ENCODE results near the gene CREG2.

Gene CREG2

DNA sequence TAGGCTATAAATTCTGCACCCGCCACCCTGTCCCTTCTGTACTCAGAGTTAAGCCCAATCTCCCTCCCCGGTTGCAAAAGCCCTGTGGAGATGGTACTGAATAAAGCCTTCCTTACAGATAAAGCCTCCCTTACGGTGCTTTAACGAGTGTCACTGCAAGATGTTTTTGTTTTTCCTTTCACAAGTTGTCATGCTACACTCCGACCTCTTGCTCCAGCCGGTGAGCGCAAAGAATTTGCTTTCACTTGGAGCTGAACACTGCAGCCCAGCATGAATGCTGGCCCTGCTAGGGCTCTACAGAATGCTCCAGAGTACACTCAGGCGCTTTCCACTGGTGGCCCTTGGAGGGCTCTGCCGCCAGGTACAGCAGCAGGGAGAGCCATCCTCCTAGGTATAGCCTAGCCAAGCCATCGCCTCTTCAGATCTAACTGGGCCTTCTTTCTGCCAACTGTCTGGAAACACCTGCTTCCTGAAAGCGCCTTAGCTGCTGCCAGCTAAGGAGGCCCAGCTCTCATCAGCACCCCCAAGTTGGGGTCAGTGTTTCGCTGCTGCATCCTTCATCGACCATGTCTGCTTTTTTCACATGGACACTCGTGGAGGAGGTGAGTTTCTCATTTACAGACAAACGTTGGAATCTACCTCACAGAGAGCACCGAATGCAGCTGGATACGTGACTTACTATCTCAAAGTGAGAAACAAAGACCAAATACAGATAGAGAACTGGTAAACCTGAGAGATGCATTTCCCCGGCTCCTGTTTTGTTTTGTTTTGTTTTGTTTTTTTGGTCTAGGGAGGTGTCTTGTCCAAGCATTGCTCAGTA lies 13.4 kb upstream of the CREG2 start:
- no peaks in the 10 kb centered on the region for H3K79me2 ChIP-seq (ENCODE audit: low read length)
- no peak overlapping the region for H3K27ac ChIP-seq (ENCODE audit: low read length)
- H3K4me3 ChIP-seq (ENCODE audit: low read length), result no peak overlapping the region

DNA sequence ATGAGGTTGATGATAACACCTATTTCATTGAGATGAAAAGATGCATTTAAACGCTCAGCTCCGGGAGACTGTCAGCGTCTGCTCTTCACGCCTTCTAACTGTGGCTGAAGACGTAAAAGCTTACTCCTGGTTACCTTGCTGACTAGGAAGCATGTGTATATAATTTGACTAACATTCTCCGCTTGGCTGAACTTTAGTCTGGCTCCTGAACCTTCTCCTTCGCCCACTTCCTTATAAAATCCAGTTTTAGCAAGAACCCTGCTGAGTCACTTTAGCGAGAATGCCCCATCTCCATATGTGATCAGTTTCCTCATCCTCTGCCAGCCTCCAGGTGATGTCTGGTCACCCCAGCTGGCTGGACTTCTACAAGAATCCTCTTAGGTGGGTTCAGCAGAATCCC lies 12.7 kb upstream of the CREG2 start:
- H2AFZ ChIP-seq (ENCODE audit: low read length), result no peak overlapping the region
- no peak for TF ChIP-seq EZH2 (optimal IDR thresholded peaks at IDR 0.05; ENCODE audit: low read depth, low read length)
- TF ChIP-seq, protein P1, sequence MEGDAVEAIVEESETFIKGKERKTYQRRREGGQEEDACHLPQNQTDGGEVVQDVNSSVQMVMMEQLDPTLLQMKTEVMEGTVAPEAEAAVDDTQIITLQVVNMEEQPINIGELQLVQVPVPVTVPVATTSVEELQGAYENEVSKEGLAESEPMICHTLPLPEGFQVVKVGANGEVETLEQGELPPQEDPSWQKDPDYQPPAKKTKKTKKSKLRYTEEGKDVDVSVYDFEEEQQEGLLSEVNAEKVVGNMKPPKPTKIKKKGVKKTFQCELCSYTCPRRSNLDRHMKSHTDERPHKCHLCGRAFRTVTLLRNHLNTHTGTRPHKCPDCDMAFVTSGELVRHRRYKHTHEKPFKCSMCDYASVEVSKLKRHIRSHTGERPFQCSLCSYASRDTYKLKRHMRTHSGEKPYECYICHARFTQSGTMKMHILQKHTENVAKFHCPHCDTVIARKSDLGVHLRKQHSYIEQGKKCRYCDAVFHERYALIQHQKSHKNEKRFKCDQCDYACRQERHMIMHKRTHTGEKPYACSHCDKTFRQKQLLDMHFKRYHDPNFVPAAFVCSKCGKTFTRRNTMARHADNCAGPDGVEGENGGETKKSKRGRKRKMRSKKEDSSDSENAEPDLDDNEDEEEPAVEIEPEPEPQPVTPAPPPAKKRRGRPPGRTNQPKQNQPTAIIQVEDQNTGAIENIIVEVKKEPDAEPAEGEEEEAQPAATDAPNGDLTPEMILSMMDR (IDR thresholded peaks at IDR 0.05; ENCODE audit: low read length), result no peak
- no peak for TF ChIP-seq EZH2phosphoT487 (IDR thresholded peaks at IDR 0.05; ENCODE audit: low read length)
- no peaks in the 10 kb centered on the region for H3F3A ChIP-seq (ENCODE audit: insufficient read depth, low read length)
- H3K36me3 ChIP-seq (replicated peaks; ENCODE audit: insufficient read depth, low read length), result no peaks in the 10 kb centered on the region
- H3K9me3 ChIP-seq (replicated peaks; ENCODE audit: insufficient read depth, low read length), result no peaks in the 10 kb centered on the region
- H4K20me1 ChIP-seq (ENCODE audit: insufficient read depth, low read length), result no peaks in the 10 kb centered on the region
- no peak overlapping the region for H3K9ac ChIP-seq (ENCODE audit: low read length)
- no peak overlapping the region for H3K4me2 ChIP-seq (ENCODE audit: low read depth, low read length)
- DNase-seq, result no peak
- H3K27ac ChIP-seq (ENCODE audit: low read length), result no peak overlapping the region
- no peaks in the 10 kb centered on the region for H3K9me2 ChIP-seq (replicated peaks; ENCODE audit: insufficient read depth, low read length)
- no peaks in the 10 kb centered on the region for H3K79me2 ChIP-seq (ENCODE audit: low read length)
- H3K4me1 ChIP-seq (ENCODE audit: low read length), result no peaks in the 10 kb centered on the region
- no peak overlapping the region for H3K4me3 ChIP-seq (ENCODE audit: low read length)
- no peaks in the 10 kb centered on the region for H3K27me3 ChIP-seq (replicated peaks; ENCODE audit: insufficient read depth, low read length)

More for the DNA sequence above, 13.4 kb upstream of the CREG2 start:
- TF ChIP-seq, protein P1 (IDR thresholded peaks at IDR 0.05; ENCODE audit: low read length), result no peak
- TF ChIP-seq EZH2phosphoT487 (IDR thresholded peaks at IDR 0.05; ENCODE audit: low read length) (no peak), EZH2 (optimal IDR thresholded peaks at IDR 0.05; ENCODE audit: low read depth, low read length) (no peak)
- H2AFZ ChIP-seq (ENCODE audit: low read length), result no peak overlapping the region
- no peak overlapping the region for H3K9ac ChIP-seq (ENCODE audit: low read length)
- no peaks in the 10 kb centered on the region for H3K9me2 ChIP-seq (replicated peaks; ENCODE audit: insufficient read depth, low read length)
- no peaks in the 10 kb centered on the region for H3F3A ChIP-seq (ENCODE audit: insufficient read depth, low read length)
- H3K27me3 ChIP-seq (replicated peaks; ENCODE audit: insufficient read depth, low read length), result no peaks in the 10 kb centered on the region
- DNase-seq, result no peak
- no peaks in the 10 kb centered on the region for H3K36me3 ChIP-seq (replicated peaks; ENCODE audit: insufficient read depth, low read length)
- H3K9me3 ChIP-seq (replicated peaks; ENCODE audit: insufficient read depth, low read length), result no peaks in the 10 kb centered on the region
- H4K20me1 ChIP-seq (ENCODE audit: insufficient read depth, low read length), result no peaks in the 10 kb centered on the region
- no peak overlapping the region for H3K4me2 ChIP-seq (ENCODE audit: low read depth, low read length)
- H3K4me1 ChIP-seq (ENCODE audit: low read length), result no peaks in the 10 kb centered on the region

DNA sequence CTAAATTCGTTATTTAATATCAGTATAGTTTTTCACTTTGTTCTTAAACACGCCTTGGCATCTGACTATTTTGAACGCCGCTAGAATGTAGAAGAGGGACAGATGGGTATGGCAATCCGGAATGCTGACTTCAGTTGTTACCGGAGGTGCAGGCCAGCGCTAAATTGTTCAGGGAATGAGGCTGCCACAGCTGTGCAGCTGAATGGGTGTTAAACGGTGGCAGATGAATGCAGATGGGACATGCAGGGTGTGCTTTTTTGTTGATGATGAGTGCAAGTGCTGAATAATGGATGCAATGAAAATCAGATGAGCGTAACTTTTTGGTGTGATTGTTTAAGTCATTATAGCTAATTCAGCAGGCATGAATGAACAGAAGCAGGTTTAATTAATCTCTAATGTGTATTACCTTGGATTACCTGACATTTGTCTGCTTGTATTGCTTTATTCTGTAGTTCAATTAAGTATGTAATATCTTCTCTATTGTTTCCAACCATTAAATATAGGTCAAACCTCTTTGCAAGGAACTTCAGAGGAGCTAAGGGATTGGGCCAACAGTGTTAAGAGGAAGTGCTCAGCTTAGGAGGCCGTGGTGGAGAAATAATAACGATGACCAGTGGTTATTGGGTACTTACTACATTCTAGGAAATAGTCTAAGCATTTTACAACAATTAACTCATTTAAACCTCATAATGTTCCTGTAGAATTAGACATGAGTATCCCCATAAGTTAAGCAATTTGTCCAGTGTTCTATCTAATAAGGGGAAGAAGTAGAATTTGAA lies 11.9 kb upstream of the CREG2 start:
- no peak for DNase-seq
- no peaks in the 10 kb centered on the region for H3K36me3 ChIP-seq (replicated peaks; ENCODE audit: insufficient read depth, low read length)
- no peaks in the 10 kb centered on the region for H3K27me3 ChIP-seq (replicated peaks; ENCODE audit: insufficient read depth, low read length)
- no peak overlapping the region for H3K4me2 ChIP-seq (ENCODE audit: low read depth, low read length)
- H2AFZ ChIP-seq (ENCODE audit: low read length), result no peak overlapping the region
- H3K9me2 ChIP-seq (replicated peaks; ENCODE audit: insufficient read depth, low read length), result no peaks in the 10 kb centered on the region
- no peaks in the 10 kb centered on the region for H3F3A ChIP-seq (ENCODE audit: insufficient read depth, low read length)
- H3K4me3 ChIP-seq (ENCODE audit: low read length), result no peak overlapping the region
- no peaks in the 10 kb centered on the region for H3K79me2 ChIP-seq (ENCODE audit: low read length)
- no peak overlapping the region for H3K27ac ChIP-seq (ENCODE audit: low read length)
- no peak for TF ChIP-seq EZH2phosphoT487 (IDR thresholded peaks at IDR 0.05; ENCODE audit: low read length)
- TF ChIP-seq, protein P1 (IDR thresholded peaks at IDR 0.05; ENCODE audit: low read length), result no peak
- no peak for TF ChIP-seq EZH2 (optimal IDR thresholded peaks at IDR 0.05; ENCODE audit: low read depth, low read length)
- H3K4me1 ChIP-seq (ENCODE audit: low read length), result no peaks in the 10 kb centered on the region
- no peaks in the 10 kb centered on the region for H4K20me1 ChIP-seq (ENCODE audit: insufficient read depth, low read length)
- no peak overlapping the region for H3K9ac ChIP-seq (ENCODE audit: low read length)
- no peaks in the 10 kb centered on the region for H3K9me3 ChIP-seq (replicated peaks; ENCODE audit: insufficient read depth, low read length)
